ENCODE data around the gene SHROOM3.

The SHROOM3 gene

GRCh38 chr4:76822303-76822702, 387.3 kb downstream of the SHROOM3 start:
- DNase-seq (ENCODE audit: low spot score), result no peak

DNA sequence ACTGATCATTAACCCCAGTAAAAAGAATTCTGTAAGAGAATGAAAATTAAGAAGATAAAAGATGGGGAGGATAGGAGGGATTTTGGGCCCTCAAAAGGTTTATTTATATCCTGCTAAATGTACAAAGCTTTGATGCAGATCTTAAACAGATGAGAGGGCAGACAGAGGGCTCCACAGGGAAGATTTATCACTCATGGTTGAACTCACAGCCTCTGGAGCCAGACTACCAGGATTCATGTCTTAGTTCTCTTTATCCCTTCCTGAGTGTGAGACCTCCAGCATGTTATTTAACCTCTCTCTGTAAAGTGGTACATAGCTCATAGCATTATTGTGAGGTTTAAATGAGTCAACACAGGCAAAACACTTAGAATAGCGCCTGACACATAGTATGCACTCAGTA, 388.5 kb downstream of the SHROOM3 start:
- DNase-seq (ENCODE audit: low spot score), result no peak

- no peak for DNase-seq (ENCODE audit: low spot score)
Measured at GRCh38 chr4:76830612-76830963, 395.6 kb downstream of the SHROOM3 start.

DNA sequence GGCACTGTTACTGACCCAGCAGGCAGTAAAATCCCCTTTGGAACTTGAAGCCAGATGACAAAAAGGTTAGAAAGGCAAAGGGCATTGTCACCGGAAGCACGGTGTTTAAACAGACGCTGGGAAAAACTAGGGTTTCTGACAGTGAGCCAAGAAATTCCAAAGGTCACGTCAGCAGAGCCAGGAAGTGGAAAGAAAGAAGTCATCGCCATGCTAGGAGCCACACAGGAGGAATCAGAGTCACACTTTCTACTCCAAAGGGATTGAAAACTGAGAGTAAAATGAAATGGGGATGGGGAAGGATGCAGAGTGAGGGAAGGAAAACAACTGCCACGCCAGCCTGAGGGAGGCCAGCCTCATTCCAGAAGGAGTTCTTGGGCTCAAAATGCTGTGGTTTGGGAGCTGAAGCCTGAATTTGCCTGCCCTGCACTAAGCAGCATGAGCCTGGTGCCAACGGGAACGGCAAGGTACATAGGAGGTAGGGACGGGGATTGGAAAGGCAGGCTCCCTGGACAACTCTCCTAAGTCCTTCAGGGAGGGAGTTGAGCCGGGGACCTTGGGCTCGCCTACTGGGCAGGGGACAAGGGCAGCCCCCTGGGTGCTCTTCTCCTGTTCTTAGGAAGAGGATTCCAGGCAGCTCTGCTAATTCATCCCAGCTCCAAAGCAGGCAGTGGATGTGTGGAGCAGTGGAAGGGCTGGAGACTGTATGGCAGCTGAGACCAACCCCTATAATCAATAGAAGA, 396.1 kb downstream of the SHROOM3 start:
- peak; percentile 90 for DNase-seq (ENCODE audit: low spot score)

- DNase-seq (ENCODE audit: low spot score), result no peak
Measured at GRCh38 chr4:76831711-76832373, 396.8 kb downstream of the SHROOM3 start.

Data from RKO (cell line).